CD4-positive, alpha-beta T cell treated with Interleukin-10 for 1 hour (primary cell): Measurements from ENCODE around the gene PLA2R1.

Source experiments
- DNase-seq: peaks from one replicate; pipeline ENCODE4 v3.0.0-alpha.2; 2020

PLA2R1 gene

GRCh38 chr2:160028431-160029269 is 33.8 kb downstream of the PLA2R1 start:
- no peak for DNase-seq

- no peak for DNase-seq
Measured at GRCh38 chr2:160022162-160022561, 40.3 kb downstream of the PLA2R1 start.

- no peak for DNase-seq
Measured at GRCh38 chr2:160019374-160020090, 42.9 kb downstream of the PLA2R1 start.

GRCh38 chr2:160015746-160016145 is 46.7 kb downstream of the PLA2R1 start:
- DNase-seq = no peak

GRCh38 chr2:160014227-160014626 is 48.2 kb downstream of the PLA2R1 start:
- no peak for DNase-seq

GRCh38 chr2:160010361-160011145 is 51.9 kb downstream of the PLA2R1 start:
- no peak for DNase-seq

GRCh38 chr2:160007111-160007510 is 55.3 kb downstream of the PLA2R1 start:
- no peak for DNase-seq

GRCh38 chr2:160006475-160006874 is 55.9 kb downstream of the PLA2R1 start:
- DNase-seq = no peak

- DNase-seq = no peak
Measured at GRCh38 chr2:160005908-160006307, 56.5 kb downstream of the PLA2R1 start.

GRCh38 chr2:160005476-160005875 is 56.9 kb downstream of the PLA2R1 start:
- no peak for DNase-seq

- no peak for DNase-seq
Measured at GRCh38 chr2:159998961-159999360, 63.5 kb downstream of the PLA2R1 start.

GRCh38 chr2:159998243-159998642 is 64.2 kb downstream of the PLA2R1 start:
- DNase-seq = no peak

GRCh38 chr2:159996792-159997546 is 65.4 kb downstream of the PLA2R1 start:
- DNase-seq = no peak

- DNase-seq = no peak
Measured at GRCh38 chr2:159995038-159995437, 67.4 kb downstream of the PLA2R1 start.

- no peak for DNase-seq
Measured at GRCh38 chr2:159989249-159989648, 73.2 kb downstream of the PLA2R1 start.

GRCh38 chr2:159988412-159988970 is 73.9 kb downstream of the PLA2R1 start:
- no peak for DNase-seq

GRCh38 chr2:159987181-159987580 is 75.2 kb downstream of the PLA2R1 start:
- DNase-seq = no peak

- DNase-seq = no peak
Measured at GRCh38 chr2:159985656-159986055, 76.8 kb downstream of the PLA2R1 start.

GRCh38 chr2:159984034-159984433 is 78.4 kb downstream of the PLA2R1 start:
- DNase-seq = no peak

- no peak for DNase-seq
Measured at GRCh38 chr2:159982842-159983785, 79.3 kb downstream of the PLA2R1 start.

- DNase-seq = no peak
Measured at GRCh38 chr2:159982270-159982669, 80.1 kb downstream of the PLA2R1 start.
